WERI-Rb-1 (cell line): ENCODE measurements around the gene ELMO3.

Source experiments
- DNase-seq: peaks from one replicate; pipeline ENCODE4 v3.0.0-alpha.2; 2020
- H3K27ac ChIP-seq: fragments of 250-450 bp; sonication (Bioruptor Pico); 2 replicates; pipeline ENCODE4 v1.5.1; 2020; ENCODE audit warnings: mild to moderate bottlenecking, moderate library complexity
- H3K27me3 ChIP-seq: fragments of 250-450 bp; sonication (Bioruptor Pico); 2 replicates; pipeline ENCODE4 v1.5.1; 2021; ENCODE audit warnings: mild to moderate bottlenecking, low read depth, moderate library complexity; ENCODE audit not compliant: insufficient read depth, severe bottlenecking
- H3K36me3 ChIP-seq: fragments of 250-450 bp; sonication (Bioruptor Pico); 2 replicates; pipeline ENCODE4 v1.5.1; 2020; ENCODE audit warnings: mild to moderate bottlenecking, moderate library complexity
- H3K4me3 ChIP-seq: 2 replicates; pipeline ENCODE4 v1.5.1; 2011; ENCODE audit warnings: low read depth, mild to moderate bottlenecking, control low read depth, low read length
- H3K9me3 ChIP-seq: fragments of 250-450 bp; sonication (Bioruptor Pico); 2 replicates; pipeline ENCODE4 v1.5.1; 2021; ENCODE audit warnings: mild to moderate bottlenecking, moderate library complexity; ENCODE audit not compliant: severe bottlenecking
- CTCF ChIP-seq: IDR thresholded peaks from 2 replicates; pipeline ENCODE4 v1.5.1; 2011; ENCODE audit warnings: low read depth, mild to moderate bottlenecking, control low read depth, inconsistent platforms, low read length

Gene ELMO3

GRCh38 chr16:67169011-67169451, 29.9 kb upstream of the ELMO3 start:
- Histone ChIP-seq H3K36me3 (no peaks in the 10 kb centered on the region), H3K9me3 (no peaks in the 10 kb centered on the region), H3K27me3 (no peaks in the 10 kb centered on the region), H3K27ac (peak overlapping the region; percentile 94), H3K4me3 (peak overlapping the region; percentile 62)
- no peak for TF ChIP-seq CTCF
- no peak for DNase-seq

GRCh38 chr16:67169642-67170167, 29.2 kb upstream of the ELMO3 start:
- peak; percentile 79 for TF ChIP-seq CTCF
- peaks cover 1% of the 10 kb centered on the region for H3K36me3 ChIP-seq
- peak overlapping the region; percentile 62 for H3K4me3 ChIP-seq
- no peaks in the 10 kb centered on the region for H3K9me3 ChIP-seq
- DNase-seq: peak; percentile 87
- H3K27ac ChIP-seq: peak overlapping the region; percentile 94
- no peaks in the 10 kb centered on the region for H3K27me3 ChIP-seq

GRCh38 chr16:67170168-67170948, 28.6 kb upstream of the ELMO3 start, which contains the start of gene NOL3:
Gene NOL3, plus strand, starts transcription at chr16:67170538.
- 0 out of 2 replicates have a peak, but pooled peaks have one; percentile 20 for TF ChIP-seq CTCF
- H3K36me3 ChIP-seq: peaks cover 8% of the 10 kb centered on the region
- peak; percentile 94 for DNase-seq
- no peaks in the 10 kb centered on the region for H3K27me3 ChIP-seq
- peak within 1 kb of the TSS; percentile 62 for H3K4me3 ChIP-seq
- peak within 1 kb of the TSS; percentile 94 for H3K27ac ChIP-seq
- no peaks in the 10 kb centered on the region for H3K9me3 ChIP-seq

- DNase-seq: no peak
- H3K36me3 ChIP-seq: peaks cover 12% of the 10 kb centered on the region
- H3K4me3 ChIP-seq: peak overlapping the region; percentile 62
- no peak for TF ChIP-seq CTCF
- H3K27ac ChIP-seq: peak overlapping the region; percentile 94
- H3K9me3 ChIP-seq: no peaks in the 10 kb centered on the region
- no peaks in the 10 kb centered on the region for H3K27me3 ChIP-seq
Measured at GRCh38 chr16:67170949-67171649, 27.8 kb upstream of the ELMO3 start.

GRCh38 chr16:67173323-67173722, 25.6 kb upstream of the ELMO3 start:
- H3K4me3 ChIP-seq: peak overlapping the region; percentile 55
- DNase-seq: no peak
- TF ChIP-seq CTCF: no peak
- H3K27me3 ChIP-seq: no peaks in the 10 kb centered on the region
- peaks cover 21% of the 10 kb centered on the region for H3K36me3 ChIP-seq
- no peaks in the 10 kb centered on the region for H3K9me3 ChIP-seq
- no peak overlapping the region; the same call in 1 of the 2 replicates for H3K27ac ChIP-seq
